Mesenteric fat pad (tissue), 1 donor: Measurements from ENCODE around the gene RPL36. TPM values are rescaled to one million over a fixed set of nuclear protein-coding genes. Genes with fewer than 3 reads are reported as not detected.
"Not testable (repeated sequence)": the region's sequence is repeated elsewhere in the genome, so short reads cannot be mapped to it uniquely, and the experiment has no call there.

ENCODE experiments used
- DNase-seq: peaks from one replicate; pipeline ENCODE4 v3.0.0-alpha.2; 2020; ENCODE audit warnings: low spot score
- total RNA-seq: library from RNA; stranded (reverse); fragmentation: NEBNext Ultra II Directional; extraction: Animal tissue kit (Norgen Biotek cat#: 25700); gene quantifications from one replicate; pipeline ENCODE4 v1.2.1, GENCODE V29; 2021
- donor health status: DM: yes; HTN: yes; CAD: no.

The RPL36 gene
- total RNA-seq, 1 donor from 2014 or later, result 564 TPM

DNA sequence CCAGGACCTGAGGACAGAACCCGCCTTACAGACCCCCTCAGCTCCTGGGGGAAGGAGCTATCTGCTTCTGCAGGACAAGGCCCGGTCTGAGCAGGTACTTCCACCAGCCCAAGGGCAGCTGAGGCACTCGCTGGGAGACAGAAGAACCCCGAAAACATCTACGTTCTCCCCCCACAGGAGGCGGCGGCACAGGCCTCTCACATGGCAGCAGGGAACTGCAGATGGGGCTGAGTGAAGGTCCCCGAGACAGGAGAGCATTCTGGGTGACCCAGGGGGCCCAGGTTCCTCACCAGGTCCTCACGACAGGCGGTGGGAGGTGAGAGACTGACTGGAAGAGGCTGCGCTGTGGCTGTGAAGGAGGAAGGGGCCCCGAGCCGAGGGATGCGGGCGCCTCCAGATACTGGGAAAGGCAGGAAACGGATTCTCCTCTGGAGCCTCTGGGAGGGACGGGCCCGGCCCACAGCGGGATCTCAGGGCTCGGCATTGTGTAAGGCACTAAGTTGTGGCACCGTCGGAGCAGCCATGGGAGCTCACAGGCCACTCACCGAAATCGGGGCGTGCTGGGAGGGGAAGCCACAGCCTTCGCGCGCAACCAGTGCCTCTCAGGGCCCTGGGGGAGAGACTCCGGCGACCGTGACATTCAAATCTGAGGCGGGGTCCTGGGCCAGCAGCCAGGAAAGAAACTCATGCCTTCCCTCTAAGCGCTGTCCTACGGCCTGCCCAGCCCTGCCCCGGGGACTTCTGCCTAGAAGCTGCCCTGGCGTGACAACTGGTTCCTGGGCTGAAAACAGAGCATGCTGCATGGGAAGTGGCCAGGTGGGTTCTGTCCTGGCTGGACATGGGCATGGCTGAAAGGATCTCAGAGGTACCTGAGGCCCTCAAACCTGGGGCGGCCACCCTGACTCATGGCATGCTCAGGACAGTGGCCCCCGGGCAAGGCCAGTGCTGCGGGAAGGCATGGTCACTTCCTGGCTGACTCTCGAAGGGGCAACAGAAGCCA lies 14.0 kb downstream of the RPL36 start:
- DNase-seq, result no peak

DNA sequence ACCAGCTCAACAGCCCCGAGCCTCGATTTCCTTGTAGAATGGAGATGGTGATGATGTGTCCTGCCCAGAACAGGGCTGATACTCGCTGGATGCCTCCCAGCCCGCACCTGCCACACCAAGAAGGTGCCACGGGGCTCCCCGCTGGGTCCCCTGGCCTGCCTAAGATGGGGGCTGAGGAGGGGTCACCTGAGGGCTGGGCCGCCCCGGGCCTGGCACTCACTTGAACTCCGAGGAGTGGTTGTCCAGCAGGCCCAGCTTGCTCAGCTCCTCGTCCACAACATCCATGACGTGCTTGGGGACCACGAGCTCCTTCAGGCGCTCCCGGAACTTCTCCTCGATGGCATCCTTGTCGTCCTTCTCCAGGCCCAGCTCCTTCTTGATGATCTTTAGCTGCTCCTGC lies 15.5 kb downstream of the RPL36 start:
- no peak for DNase-seq

DNA sequence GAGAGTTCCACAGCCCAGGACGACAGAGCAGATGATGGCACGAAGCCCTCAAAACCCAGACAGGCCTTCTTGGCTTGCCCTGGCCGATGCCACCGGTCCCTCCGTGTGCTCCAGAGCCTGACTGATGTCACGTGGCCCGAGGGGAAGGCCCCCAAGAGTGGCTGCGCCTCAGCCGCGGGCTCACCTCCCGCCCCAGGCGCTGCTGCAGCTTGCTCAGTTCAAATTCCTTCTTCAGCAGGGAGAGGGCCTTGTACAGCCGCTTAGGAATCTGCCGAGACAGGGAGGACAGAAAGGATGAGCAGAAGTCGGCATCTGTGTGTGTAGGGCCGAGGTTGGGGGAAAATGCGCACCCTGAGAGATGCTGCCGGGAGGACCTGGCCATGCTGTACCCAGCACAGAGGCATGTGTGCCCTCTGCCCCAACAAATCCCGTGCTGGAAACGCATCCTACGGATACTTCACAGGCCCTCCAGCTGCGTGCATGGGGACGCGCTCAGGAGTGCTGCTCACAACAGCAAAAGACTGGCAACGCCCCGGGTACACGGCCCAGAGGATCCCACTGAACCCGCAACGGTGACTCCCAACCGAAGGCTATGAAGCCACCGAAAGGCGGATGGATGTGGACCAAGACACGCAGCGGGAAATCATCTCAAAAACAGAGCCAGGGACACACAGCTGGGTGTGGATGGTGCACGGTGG lies 16.9 kb downstream of the RPL36 start:
- no peak for DNase-seq

DNA sequence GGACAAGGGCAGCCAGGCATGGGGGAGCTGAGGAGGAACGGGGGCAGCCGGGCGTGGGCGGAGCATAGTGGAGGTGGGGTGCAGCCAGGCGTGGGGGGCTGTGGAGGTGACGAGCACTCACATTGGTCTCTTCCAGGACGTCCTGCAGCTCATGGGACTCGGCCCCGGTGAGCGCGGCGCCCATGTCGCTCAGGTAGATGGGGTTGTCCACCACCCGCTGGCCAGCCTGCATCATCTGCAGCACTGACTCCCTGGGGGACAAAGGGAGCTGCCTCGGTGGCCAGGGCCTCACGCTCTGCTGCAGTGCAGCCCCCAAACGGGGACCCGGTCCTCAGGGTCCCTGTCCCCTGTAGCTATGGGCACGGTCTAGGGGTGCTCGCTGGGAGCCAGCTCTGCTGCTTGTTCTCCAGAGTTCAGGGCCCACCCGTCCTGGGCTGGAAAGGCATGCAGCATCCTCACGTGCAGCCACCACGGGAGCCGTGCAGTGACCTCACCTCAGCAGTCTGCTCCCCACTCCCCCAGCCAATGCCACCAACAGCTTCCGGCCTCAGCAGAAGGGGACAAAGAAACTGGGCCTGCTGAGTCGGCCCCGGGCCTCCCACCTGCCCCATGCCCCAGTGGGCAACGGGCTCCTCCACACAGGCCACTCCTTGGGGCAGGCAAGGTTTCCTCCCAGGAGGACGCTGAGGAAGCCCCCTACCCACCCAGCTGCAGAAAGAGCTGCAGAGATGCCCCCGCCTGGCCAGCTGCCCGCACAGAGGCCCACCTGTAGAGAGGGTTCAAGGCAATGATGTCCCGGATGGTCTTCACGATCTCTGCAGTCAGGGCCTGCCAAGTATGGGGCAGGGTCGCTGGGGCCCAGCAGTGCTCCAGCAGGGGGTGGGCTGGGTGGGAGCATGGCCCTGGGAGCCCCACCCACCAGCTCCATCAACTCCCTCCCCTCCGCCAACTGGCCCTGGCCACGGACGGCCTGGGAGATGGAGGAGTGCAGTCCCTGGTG lies 17.8 kb downstream of the RPL36 start:
- DNase-seq, result no peak

DNA sequence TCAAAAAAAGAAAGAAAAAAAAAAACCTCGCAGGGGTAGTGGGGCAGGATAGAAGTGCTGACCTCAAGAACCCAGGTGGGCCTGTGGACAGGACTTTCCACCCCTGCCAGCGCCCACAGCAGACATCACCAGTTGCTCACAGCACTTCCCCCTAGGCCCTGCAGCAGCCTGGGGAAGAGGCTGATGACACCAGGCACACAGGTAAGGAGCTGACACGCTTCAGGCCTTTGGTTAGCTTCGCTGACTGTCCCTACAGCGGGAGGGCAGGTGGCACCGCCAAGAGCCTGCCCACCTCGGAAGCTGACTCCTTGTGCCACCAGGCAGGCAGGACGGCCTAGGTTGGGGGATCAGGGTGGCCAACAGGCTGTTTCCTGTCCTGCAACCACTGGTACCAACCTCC lies 20.9 kb downstream of the RPL36 start:
- no peak for DNase-seq

DNA sequence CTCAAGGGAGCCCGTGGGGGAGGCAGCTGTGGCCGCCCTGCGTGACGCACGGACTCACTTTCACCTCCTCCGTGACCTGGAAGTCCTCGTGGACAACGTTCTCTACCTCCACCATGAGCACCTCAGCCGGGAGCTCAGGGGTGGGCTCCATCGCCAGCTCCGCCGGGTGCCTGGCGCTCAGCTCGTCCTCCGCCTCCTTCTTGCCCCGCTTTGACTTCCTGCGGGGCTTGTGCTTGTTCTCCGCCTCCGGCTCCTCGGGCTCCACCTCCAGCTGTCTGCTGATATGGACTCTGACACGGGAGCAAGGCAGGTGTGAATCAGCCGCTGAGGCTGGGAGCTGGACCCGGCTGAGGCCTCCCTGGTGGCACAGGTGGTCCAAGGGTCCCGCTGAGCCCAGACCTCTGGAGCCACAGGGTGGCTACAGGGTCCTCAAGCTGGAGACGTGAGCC lies 21.6 kb downstream of the RPL36 start:
- DNase-seq, result no peak

DNA sequence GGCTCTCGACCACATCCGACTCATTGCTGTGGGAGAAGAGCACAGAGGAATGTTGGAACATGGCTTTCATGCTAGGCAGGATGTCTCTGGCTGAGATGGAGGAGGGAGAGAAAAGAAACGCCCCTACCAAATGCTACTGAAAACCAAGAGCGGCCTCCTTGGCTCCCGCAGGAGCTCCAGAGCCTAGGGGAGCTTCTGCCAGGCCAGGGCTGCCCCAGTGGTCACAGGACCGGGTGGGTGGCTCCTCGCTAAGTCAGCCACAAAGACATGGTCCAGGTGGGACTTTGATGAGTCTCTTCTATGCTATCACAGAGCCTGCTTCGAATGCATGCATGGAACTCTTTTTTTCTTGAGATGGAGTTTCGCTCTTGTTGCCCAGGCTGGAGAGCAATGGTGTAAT lies 23.1 kb downstream of the RPL36 start:
- no peak for DNase-seq

DNA sequence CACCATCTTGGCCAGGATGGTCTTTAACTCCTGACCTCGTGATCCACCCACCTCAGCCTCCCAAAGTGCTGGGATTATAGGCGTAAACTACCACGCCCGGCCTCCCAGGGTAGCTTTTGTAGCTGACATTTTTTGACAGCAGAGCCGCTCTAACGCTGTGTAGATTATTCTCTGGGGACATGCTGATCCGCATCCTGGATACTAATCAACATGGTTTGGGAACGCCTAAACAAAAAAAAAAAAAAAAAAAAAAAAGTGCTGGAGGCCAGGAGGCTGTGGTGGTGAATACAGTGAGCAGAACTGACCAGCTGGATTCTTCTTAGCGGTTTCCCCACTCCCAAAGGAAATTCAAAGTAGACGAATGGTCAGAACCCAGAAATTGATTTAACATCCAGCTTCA lies 24.7 kb downstream of the RPL36 start:
- no peak for DNase-seq

DNA sequence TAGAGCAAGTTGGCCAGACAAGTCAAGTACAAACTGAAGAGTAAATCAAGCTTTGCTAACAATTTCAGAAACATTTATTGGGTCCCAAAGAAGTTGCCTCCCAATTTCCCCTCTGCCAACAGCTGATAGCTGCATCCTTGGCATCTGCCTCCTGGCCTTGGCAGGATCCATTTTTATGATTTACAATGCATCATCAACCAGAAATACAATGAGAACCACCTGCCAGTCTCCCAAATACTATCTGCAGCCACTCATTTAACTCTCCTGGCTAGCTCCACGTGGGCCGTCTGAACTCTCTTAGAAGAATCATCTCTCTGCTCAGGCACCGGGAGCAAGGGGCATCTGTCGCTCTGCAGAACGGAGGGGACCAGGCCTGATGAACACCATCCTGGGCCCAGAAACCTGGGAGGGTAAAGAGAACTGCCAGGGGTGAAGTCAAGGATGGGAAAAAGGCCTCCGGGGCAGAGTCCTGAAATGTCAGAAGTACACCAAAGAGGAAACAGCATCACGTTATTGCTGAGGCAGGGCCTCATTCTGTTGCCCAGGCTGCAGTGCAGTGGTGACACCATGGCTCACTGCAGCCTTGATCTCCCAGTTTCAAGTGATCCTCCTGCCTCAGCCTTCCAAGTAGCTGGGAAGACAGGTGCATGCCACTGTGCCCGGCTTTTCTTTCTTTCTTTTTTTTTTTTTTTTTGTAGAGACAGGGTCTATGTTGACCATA lies 27.3 kb downstream of the RPL36 start:
- no peak for DNase-seq

DNA sequence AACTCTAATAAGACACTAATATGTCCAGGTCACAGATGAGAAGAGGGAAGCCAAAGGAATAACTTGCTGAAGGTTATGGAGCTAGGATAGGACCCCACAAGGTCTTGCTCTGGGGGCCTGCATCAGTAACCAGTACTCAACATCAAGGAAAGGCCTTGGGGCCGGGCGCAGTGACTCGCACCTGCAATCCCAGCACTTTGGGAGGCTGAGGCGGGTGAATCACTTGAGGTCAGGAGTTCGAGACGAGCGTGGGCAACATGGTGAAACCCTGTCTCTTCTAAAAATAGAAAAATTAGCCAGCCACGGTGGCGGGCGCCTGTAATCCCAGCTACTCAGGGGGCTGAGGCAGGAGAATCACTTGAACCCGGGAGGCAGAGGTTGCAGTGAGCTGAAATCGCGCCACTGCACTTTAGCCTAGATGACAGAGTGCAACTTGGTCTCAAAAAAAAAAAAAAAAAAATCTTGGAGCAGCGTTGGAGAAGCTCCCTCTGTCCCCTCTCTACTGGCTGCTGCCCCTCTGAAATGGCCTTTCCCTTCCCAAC lies 28.0 kb downstream of the RPL36 start:
- DNase-seq, result no peak

DNA sequence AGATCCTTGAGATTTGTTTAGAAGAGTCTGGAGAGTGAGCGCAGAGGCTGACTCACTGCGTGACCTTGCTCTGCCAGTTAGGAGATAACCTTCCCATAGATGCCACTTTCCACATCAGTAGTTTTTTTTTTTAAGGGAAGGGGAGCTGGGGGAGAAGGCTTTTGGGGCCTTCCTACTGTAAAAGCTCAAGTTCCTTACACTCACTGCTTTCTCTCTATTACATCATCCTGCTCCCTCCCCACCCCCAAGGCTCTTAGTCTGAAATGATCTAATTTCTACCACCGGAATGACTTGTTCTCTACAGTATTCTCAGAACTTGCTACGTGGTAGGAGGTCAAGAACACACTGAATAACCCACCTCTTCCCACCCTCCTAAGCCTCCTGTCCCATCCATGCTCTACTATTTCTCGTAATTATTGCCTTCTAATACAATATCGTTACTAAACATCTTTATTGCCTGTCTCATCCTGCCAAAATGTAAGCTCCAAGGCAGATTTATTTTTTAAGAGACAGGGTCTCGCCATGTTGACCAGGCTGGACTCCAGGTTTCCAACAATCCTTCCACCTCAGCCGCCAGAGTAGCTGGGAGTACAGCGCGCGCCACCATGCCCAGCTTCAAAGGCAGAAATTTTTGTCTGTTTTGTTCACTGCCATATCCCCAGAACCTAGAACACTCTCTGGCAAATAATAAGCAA lies 28.6 kb downstream of the RPL36 start:
- no peak for DNase-seq

DNA sequence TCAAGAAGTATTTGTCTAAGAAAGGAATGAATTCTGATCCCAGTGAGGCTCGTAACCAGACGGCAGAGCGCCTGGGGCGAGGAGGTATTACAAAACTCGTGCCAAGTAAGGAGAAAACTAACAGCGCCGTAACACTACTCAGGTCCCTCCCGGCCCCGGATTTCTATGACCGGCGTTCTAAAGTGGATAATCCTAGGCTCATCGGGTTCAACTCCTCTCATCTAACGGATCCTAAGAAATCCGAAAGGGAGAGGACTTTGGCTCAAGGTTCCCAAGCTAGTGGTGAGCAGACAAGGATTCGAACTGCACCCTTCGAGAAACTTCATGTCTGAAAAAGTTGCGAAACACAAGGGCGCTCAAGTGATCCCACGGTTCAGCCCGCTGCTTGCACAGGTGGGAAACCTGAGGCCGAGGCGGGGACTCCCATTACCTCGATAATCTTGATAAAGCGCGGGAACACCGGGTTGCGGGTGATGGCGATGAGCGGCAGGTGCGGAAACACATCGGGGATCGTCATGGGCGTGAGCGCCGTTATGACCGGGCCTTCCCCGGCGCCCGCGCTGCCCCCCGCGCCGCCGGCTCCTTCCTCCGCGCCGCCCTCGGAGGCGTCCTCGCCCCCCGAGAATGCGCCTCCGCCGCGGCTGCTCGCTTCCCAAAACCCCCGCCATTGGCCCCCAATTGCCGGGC lies 29.3 kb downstream of the RPL36 start:
- DNase-seq, result no peak

DNA sequence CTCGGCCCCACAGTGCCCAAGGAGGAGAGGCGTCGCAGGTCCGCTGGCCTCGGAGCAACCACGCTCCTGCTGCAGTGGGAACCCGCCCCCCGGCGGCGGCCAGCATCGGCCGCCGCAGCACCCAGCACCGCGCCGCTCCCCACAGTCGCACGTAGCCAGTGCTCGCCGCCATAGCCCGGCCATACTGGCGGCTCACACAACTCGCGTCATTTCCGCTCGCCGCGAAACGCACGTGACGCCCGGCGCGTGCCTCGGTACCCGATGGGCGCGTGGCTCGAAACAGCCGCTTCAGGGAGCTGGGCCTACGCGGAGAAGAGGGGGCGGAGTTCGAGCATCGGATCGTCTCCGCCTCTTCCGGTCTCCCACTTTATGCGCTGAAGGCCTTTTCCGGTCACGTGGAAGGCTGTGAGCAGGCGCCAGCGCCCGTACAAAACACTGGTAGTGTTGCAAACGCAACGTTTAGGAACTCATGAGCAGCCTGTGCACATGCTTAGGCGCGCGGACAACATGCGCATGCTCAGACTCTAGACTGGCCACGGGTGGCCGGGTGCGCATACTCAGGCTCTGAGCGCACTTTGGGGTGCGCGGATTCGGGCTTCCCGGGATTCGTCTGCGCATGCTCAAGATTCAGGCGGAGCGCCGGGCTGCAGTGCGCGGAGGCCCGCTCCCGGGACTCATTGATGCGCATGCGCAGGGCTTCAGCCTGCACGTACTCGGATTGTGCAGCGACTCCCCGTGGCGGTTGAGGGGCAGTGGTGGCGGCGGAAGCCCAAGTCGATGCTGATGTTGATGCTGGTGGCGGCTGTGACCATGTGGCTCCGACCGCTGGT lies 30.1 kb downstream of the RPL36 start, which contains the start of the genes CATSPERD and LONP1:
TSS of gene CATSPERD (plus strand) at position 677 of the 830 bp plus-strand sequence. CDS start at position 778, 101 bp downstream.
TSS of gene LONP1 (minus strand) at position 186 of the 830 bp plus-strand sequence. CDS start at position 172, 14 bp downstream.
- peak; percentile 99 for DNase-seq

DNA sequence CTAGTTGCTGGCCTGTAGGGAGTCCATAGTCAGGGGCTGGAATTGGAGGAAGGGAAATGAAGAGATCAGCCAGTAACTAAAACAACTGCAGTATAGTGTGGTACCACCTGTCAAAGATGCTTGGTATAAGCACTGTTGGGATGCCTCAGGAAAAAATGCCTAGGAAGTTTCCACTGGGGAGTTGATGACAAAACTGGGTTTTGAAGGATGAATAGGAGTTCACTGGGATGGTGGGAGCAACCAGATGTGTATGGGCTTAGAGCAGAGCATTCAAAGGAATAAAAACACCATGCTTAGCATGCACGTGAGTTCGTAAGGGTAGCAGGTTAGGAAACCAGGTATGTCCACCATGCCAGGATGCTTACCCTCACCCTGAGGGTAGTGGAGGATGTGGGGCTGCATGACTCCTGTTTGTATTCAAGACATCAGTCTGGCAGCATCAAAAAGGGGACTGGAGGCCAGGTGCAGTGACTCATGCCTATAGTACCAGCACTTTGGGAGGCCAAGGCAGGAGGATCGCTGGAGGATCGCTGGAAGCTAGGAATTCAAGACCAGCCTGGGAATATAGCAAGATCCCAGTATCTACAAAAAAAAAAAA lies 37.5 kb downstream of the RPL36 start:
- DNase-seq, result no peak

DNA sequence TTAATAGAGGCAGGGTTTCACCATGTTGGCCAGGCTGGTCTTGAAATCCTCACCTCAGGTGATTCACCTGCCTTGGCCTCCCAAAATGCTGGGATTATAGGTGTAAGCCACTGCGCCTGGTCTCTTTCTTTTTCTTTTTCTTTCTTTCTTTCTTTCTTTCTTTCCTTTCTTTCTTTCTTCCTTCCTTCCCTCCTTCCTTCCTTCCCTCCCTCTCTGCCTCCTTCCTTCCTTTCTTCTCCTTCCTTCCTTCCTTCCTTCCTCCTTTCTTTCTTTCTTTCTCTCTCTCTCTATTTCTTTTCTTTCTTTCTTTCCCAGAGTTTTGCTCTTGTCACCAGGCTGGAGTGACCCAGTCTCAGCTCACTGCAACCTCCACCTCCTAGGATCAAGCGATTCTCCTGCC lies 43.1 kb downstream of the RPL36 start:
- not testable (repeated sequence) for DNase-seq

DNA sequence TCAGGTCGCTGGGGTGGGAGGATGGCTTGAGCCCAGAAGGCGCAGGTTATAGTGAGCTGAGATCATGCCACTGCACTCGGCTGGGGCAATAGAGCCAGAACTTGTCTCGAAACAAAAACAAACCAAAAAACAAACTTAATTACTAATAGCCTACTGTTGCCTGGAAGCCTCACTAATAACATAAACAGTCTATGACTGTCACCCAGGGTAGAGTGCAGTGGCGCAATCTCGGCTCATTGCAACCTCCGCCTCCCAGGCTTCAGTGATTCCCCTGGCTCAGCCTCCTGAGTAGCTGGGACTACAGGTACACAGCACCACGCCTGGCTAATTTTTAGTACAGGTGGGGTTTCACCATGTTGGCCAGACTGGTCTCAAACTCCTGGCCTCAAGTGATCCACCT lies 48.3 kb downstream of the RPL36 start:
- no peak for DNase-seq
